ENCODE results near the gene FN1.

The FN1 gene

GRCh38 chr2:215430528-215431187, 5.2 kb downstream of the FN1 start:
- CTCF ChIA-PET, result interaction anchor here (0.6 to 1.0 kb wide), 2 partner anchors 148 to 500 kb away, joined by 3 read pairs; no protein-coding TSS in a partner anchor
- POLR2A ChIA-PET, result interaction anchor here (1.2 kb wide), 1 partner anchor 189 kb away, joined by 4 read pairs; no protein-coding TSS in a partner anchor
- Histone ChIP-seq H3K27ac (ENCODE audit: extremely low read depth, low read depth, low read length) (no peak overlapping the region), H3K9me3 (ENCODE audit: control insufficient read depth, insufficient read depth, low read depth, low read length) (no peaks in the 10 kb centered on the region), H3K4me3 (ENCODE audit: low read depth, low read length) (no peak overlapping the region), H3K4me1 (ENCODE audit: control insufficient read depth, insufficient read depth, low read length) (0 out of 2 replicates have a peak, but pooled peaks cover 3% of the 10 kb centered on the region), H3K36me3 (ENCODE audit: control insufficient read depth in 2 of 2, insufficient read depth in 1 of 2, low read length in 2 of 2) (peaks cover 20 to 57% of the 10 kb centered on the region in 2 experiments)
- TF ChIP-seq ZBTB10 (tag by site-specific recombination; IDR thresholded peaks at IDR 0.05) (no peak), ZNF510 (tag by site-specific recombination; IDR thresholded peaks at IDR 0.05; ENCODE audit: insufficient replicate concordance) (no peak), MEIS1 (CRISPR knock-in tag; IDR thresholded peaks at IDR 0.05; ENCODE audit: borderline replicate concordance) (no peak), ZNF423 (tag by site-specific recombination; IDR thresholded peaks at IDR 0.05) (no peak), ZNF366 (tag by site-specific recombination; conservative IDR thresholded peaks at IDR 0.05) (no peak), ZNF830 (tag by site-specific recombination; IDR thresholded peaks at IDR 0.05; ENCODE audit: low read depth) (no peak), ZNF350 (tag by site-specific recombination; IDR thresholded peaks at IDR 0.05) (no peak), KLF17 (tag by site-specific recombination; IDR thresholded peaks at IDR 0.05) (no peak), ZNF48 (tag by site-specific recombination; IDR thresholded peaks at IDR 0.05) (no peak), ZNF624 (tag by site-specific recombination; IDR thresholded peaks at IDR 0.05) (no peak), ZNF585B (tag by site-specific recombination; IDR thresholded peaks at IDR 0.05) (no peak), ZNF792 (tag by site-specific recombination; IDR thresholded peaks at IDR 0.05) (no peak), ZNF404 (tag by site-specific recombination; IDR thresholded peaks at IDR 0.05) (no peak), ZBTB8A (tag by site-specific recombination; IDR thresholded peaks at IDR 0.05) (no peak), ZNF530 (tag by site-specific recombination; IDR thresholded peaks at IDR 0.05; ENCODE audit: low read depth) (no peak), ZNF488 (tag by site-specific recombination; IDR thresholded peaks at IDR 0.05) (no peak), ZNF391 (tag by site-specific recombination; IDR thresholded peaks at IDR 0.05; ENCODE audit: borderline replicate concordance, low read depth) (no peak), ZBTB44 (tag by site-specific recombination; IDR thresholded peaks at IDR 0.05) (no peak), ZNF398 (tag by site-specific recombination; IDR thresholded peaks at IDR 0.05) (no peak)
